22Rv1 (cell line): ENCODE measurements around the gene LDLRAD4.

Experiments used
- ZFX ChIP-seq: fragments of 450-650 bp; IDR thresholded peaks from 2 replicates; pipeline ENCODE4 v1.6.1; 2017; ENCODE audit warnings: antibody characterized with exemption, borderline replicate concordance
- TF ChIP-seq, protein P1 (sequence below): fragments of 450-650 bp; IDR thresholded peaks from 2 replicates; pipeline ENCODE4 v1.5.1; 2017; ENCODE audit warnings: mild to moderate bottlenecking

DNA sequence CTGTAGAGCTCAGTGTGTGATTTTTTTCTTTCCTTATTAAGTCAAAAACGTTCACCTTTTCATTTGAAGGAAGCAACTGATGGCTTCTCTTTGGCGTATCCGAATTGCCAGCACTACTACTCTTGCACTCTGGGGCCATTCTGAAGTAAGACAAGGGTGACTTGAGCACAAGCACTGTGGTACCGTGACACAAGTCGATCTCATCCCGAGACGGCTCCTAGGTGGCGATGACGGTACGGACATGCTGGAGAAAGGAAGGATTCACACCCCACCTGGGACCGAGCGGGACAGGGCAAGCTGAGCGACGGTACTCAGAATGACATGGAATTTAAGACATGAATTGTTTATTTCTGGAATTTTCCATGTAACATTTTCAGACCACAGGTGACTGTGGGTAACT is 36.8 kb upstream of the LDLRAD4 start:
- TF ChIP-seq, protein P1, sequence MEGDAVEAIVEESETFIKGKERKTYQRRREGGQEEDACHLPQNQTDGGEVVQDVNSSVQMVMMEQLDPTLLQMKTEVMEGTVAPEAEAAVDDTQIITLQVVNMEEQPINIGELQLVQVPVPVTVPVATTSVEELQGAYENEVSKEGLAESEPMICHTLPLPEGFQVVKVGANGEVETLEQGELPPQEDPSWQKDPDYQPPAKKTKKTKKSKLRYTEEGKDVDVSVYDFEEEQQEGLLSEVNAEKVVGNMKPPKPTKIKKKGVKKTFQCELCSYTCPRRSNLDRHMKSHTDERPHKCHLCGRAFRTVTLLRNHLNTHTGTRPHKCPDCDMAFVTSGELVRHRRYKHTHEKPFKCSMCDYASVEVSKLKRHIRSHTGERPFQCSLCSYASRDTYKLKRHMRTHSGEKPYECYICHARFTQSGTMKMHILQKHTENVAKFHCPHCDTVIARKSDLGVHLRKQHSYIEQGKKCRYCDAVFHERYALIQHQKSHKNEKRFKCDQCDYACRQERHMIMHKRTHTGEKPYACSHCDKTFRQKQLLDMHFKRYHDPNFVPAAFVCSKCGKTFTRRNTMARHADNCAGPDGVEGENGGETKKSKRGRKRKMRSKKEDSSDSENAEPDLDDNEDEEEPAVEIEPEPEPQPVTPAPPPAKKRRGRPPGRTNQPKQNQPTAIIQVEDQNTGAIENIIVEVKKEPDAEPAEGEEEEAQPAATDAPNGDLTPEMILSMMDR = no peak
- TF ChIP-seq ZFX = no peak
